ENCODE measurements around the gene AHI1.

GRCh38 chr6:135328136-135328535, 169.4 kb downstream of the AHI1 start:
- no peak for TF ChIP-seq EZH2 (IDR thresholded peaks at IDR 0.05; ENCODE audit: low read length, missing control alignments)
- TF ChIP-seq CTCF (conservative IDR thresholded peaks at IDR 0.05 in 1 of 2, IDR thresholded peaks at IDR 0.05 in 1 of 2; ENCODE audit: low read depth in 1 of 2, low read length in 2 of 2) = no peak
